Gastrocnemius medialis (tissue), 4 donors: ENCODE data around the gene AP1G2. TPM values are rescaled to one million over a fixed set of nuclear protein-coding genes. Genes with fewer than 3 reads are reported as not detected.

Experiments used
- ATAC-seq, 2 donors: fragments of 150-250 bp; one replicate each; pipeline ENCODE4 v1.9.1; 2016
- DNase-seq, 2 donors: peaks; one replicate each; pipeline ENCODE4 v3.0.0-alpha.2; 2019
- H3K27ac ChIP-seq, 4 donors: fragments of 200-600 bp; sonication (generic); 1 replicate in 1 of 4; 2 replicates in 3 of 4; pipeline ENCODE4 v1.5.1; 2016 to 2018; ENCODE audit warnings: mild to moderate bottlenecking in 2 of 4, moderate library complexity in 1 of 4
- H3K27me3 ChIP-seq, 3 donors: fragments of 200-600 bp; sonication (generic) in 2 of 3; 1 replicate in 1 of 3; 2 replicates in 2 of 3; pipeline versions ENCODE4 v1.5.1 to v1.6.0; 2016 to 2019; ENCODE audit warnings: mild to moderate bottlenecking in 1 of 3, moderate library complexity in 1 of 3
- H3K36me3 ChIP-seq, 2 donors: fragments of 200-600 bp; sonication (generic) in 1 of 2; one replicate each; pipeline ENCODE4 v1.5.1; 2017 to 2018
- H3K4me1 ChIP-seq, 2 donors: fragments of 200-600 bp; sonication (generic) in 1 of 2; one replicate each; pipeline ENCODE4 v1.5.1; 2016 to 2017; ENCODE audit warnings: mild to moderate bottlenecking in 2 of 2
- H3K4me3 ChIP-seq, 4 donors: fragments of 200-600 bp; sonication (generic) in 3 of 4; 1 replicate in 1 of 4; 2 replicates in 3 of 4; pipeline ENCODE4 v1.5.1; 2016 to 2019; ENCODE audit warnings: mild to moderate bottlenecking in 2 of 4
- H3K9me3 ChIP-seq, 3 donors: fragments of 200-600 bp; sonication (generic) in 2 of 3; 1 replicate in 1 of 3; 2 replicates in 2 of 3; pipeline ENCODE4 v1.5.1; 2016 to 2019
- CTCF ChIP-seq, 5 experiments: fragments of 450-650 bp in 3 of 5; fragments of 200-600 bp in 2 of 5; sonication (generic) in 2 of 5; IDR thresholded peaks in 4 of 5; conservative IDR thresholded peaks in 1 of 5; 1 replicate in 4 of 5; 2 replicates in 1 of 5; pipeline ENCODE4 v1.5.1; 2016 to 2019; ENCODE audit warnings: antibody characterized with exemption in 5 of 5, mild to moderate bottlenecking in 3 of 5, moderate library complexity in 3 of 5
- POLR2A ChIP-seq, 2 donors: fragments of 450-650 bp; IDR thresholded peaks; one replicate each; pipeline ENCODE4 v1.6.1; 2017; ENCODE audit warnings: antibody characterized with exemption in 2 of 2, mild to moderate bottlenecking in 2 of 2, moderate library complexity in 2 of 2
- in situ Hi-C, 4 donors: fragments of 200-750 bp; cut with MboI; loops; one replicate each; pipeline versions ENCODE4 v1.15.0 to v1.8.0; 2017; ENCODE audit warnings: low sequenced_read_pairs in 4 of 4
- intact Hi-C: fragments of 100-400 bp; cut with DNase I; formaldehyde crosslinking; loops from one replicate; pipeline ENCODE4 v1.15.1; 2023; ENCODE audit warnings: low total_unique reads
- total RNA-seq, 4 donors: library from RNA; depleted of rRNA; stranded (reverse); fragments of >200 nt; gene quantifications; one replicate each; pipeline versions ENCODE4 v1.1.0 to v1.2.3, GENCODE V29; 2016

Gene AP1G2
- total RNA-seq, 4 donors from 2014 or later = 1.5 to 31.5 (median 7.8) TPM

GRCh38 chr14:23609001-23609400 is 41.4 kb upstream of the AP1G2 start:
- no peak overlapping the region for H3K4me3 ChIP-seq
- no peak for ATAC-seq

GRCh38 chr14:23608454-23608853 is 40.9 kb upstream of the AP1G2 start:
- Histone ChIP-seq H3K4me1 (no peaks in the 10 kb centered on the region), H3K4me3 (no peak overlapping the region), H3K9me3 (no peaks in the 10 kb centered on the region), H3K27me3 (no peaks in the 10 kb centered on the region), H3K27ac (no peak overlapping the region), H3K36me3 (no peaks in the 10 kb centered on the region)
- in situ Hi-C loops = no loop called here
- ATAC-seq = no peak
- intact Hi-C loops = no loop called here
- no peak for DNase-seq
- TF ChIP-seq POLR2A (IDR thresholded peaks at IDR 0.05) (no peak), CTCF (IDR thresholded peaks at IDR 0.05 in 4 of 5, conservative IDR thresholded peaks at IDR 0.05 in 1 of 5) (no peak)

More at GRCh38 chr14:23609001-23609400, 41.4 kb upstream of the AP1G2 start:
- DNase-seq = no peak
- in situ Hi-C loops = no loop called here
- Histone ChIP-seq H3K4me1 (no peaks in the 10 kb centered on the region), H3K27me3 (no peaks in the 10 kb centered on the region), H3K36me3 (no peaks in the 10 kb centered on the region), H3K27ac (no peak overlapping the region), H3K9me3 (no peaks in the 10 kb centered on the region)
- TF ChIP-seq POLR2A (IDR thresholded peaks at IDR 0.05) = no peak
- TF ChIP-seq CTCF (IDR thresholded peaks at IDR 0.05 in 4 of 5, conservative IDR thresholded peaks at IDR 0.05 in 1 of 5) = no peak
- intact Hi-C loops = no loop called here

GRCh38 chr14:23605931-23606585 is 38.5 kb upstream of the AP1G2 start:
- TF ChIP-seq CTCF (IDR thresholded peaks at IDR 0.05 in 4 of 5, conservative IDR thresholded peaks at IDR 0.05 in 1 of 5) = no peak
- DNase-seq (peak in 1 of 2 donors; percentile 21), ATAC-seq (peak in 1 of 2 donors; percentile 74)
- Histone ChIP-seq H3K4me1 (no peaks in the 10 kb centered on the region), H3K27me3 (no peaks in the 10 kb centered on the region), H3K27ac (peak overlapping the region in 1 of 4 donors; percentile 25), H3K36me3 (no peaks in the 10 kb centered on the region), H3K9me3 (no peaks in the 10 kb centered on the region), H3K4me3 (no peak overlapping the region)
- in situ Hi-C loops (no loop called here), intact Hi-C loops (no loop called here)

- no peak for TF ChIP-seq CTCF (IDR thresholded peaks at IDR 0.05 in 4 of 5, conservative IDR thresholded peaks at IDR 0.05 in 1 of 5)
- TF ChIP-seq POLR2A (IDR thresholded peaks at IDR 0.05) = no peak
- Histone ChIP-seq H3K9me3 (no peaks in the 10 kb centered on the region), H3K27me3 (no peaks in the 10 kb centered on the region), H3K4me1 (no peaks in the 10 kb centered on the region), H3K4me3 (no peak overlapping the region), H3K27ac (no peak overlapping the region), H3K36me3 (no peaks in the 10 kb centered on the region)
- in situ Hi-C loops = no loop called here
- ATAC-seq (no peak), DNase-seq (no peak)
- intact Hi-C loops = no loop called here
Observed at GRCh38 chr14:23604675-23605170, 37.1 kb upstream of the AP1G2 start.

GRCh38 chr14:23604148-23604547 is 36.6 kb upstream of the AP1G2 start:
- Histone ChIP-seq H3K9me3 (no peaks in the 10 kb centered on the region), H3K27ac (no peak overlapping the region), H3K4me1 (no peaks in the 10 kb centered on the region), H3K36me3 (no peaks in the 10 kb centered on the region), H3K4me3 (no peak overlapping the region), H3K27me3 (no peaks in the 10 kb centered on the region)
- in situ Hi-C loops (no loop called here), intact Hi-C loops (no loop called here)
- TF ChIP-seq POLR2A (IDR thresholded peaks at IDR 0.05) (no peak), CTCF (IDR thresholded peaks at IDR 0.05 in 4 of 5, conservative IDR thresholded peaks at IDR 0.05 in 1 of 5) (no peak)
- DNase-seq (no peak), ATAC-seq (no peak)
